IPS DF 6.9 (cell line): ENCODE measurements around the gene PRDX3.

Experiments
- DNase-seq: peaks from one replicate; pipeline ENCODE4 v3.0.0-alpha.2; 2013; ENCODE audit warnings: low read depth, low spot score
- H3K27ac ChIP-seq: one replicate; pipeline ENCODE4 v1.5.1; 2013; ENCODE audit warnings: low read length, control low read depth
- H3K27me3 ChIP-seq: 2 replicates; pipeline ENCODE4 v1.6.1; 2013; ENCODE audit warnings: mild to moderate bottlenecking, low read length; ENCODE audit not compliant: control insufficient read depth, insufficient read depth
- H3K36me3 ChIP-seq: 2 replicates; pipeline ENCODE4 v1.6.1; 2013; ENCODE audit warnings: low read length; ENCODE audit not compliant: control insufficient read depth, insufficient read depth
- H3K4me1 ChIP-seq: 2 replicates; pipeline ENCODE4 v1.6.1; 2013; ENCODE audit warnings: low read length; ENCODE audit not compliant: control insufficient read depth, insufficient read depth
- H3K4me3 ChIP-seq: 2 replicates; pipeline ENCODE4 v1.5.1; 2013; ENCODE audit warnings: mild to moderate bottlenecking, low read length
- H3K9me3 ChIP-seq: 2 replicates; pipeline ENCODE4 v1.6.1; 2013; ENCODE audit warnings: low read length, inconsistent platforms; ENCODE audit not compliant: control insufficient read depth, insufficient read depth
- WGBS: extraction: QIAGEN DNeasy Blood & Tissue Kit; methylation state at CpG from one replicate; pipeline ENCODE4 v1.1.7; 2013; ENCODE audit warnings: mixed read lengths, missing lambda C conversion rate; ENCODE audit not compliant: insufficient read length, insufficient coverage; 5-methylcytosine and 5-hydroxymethylcytosine counted together

Gene PRDX3

DNA sequence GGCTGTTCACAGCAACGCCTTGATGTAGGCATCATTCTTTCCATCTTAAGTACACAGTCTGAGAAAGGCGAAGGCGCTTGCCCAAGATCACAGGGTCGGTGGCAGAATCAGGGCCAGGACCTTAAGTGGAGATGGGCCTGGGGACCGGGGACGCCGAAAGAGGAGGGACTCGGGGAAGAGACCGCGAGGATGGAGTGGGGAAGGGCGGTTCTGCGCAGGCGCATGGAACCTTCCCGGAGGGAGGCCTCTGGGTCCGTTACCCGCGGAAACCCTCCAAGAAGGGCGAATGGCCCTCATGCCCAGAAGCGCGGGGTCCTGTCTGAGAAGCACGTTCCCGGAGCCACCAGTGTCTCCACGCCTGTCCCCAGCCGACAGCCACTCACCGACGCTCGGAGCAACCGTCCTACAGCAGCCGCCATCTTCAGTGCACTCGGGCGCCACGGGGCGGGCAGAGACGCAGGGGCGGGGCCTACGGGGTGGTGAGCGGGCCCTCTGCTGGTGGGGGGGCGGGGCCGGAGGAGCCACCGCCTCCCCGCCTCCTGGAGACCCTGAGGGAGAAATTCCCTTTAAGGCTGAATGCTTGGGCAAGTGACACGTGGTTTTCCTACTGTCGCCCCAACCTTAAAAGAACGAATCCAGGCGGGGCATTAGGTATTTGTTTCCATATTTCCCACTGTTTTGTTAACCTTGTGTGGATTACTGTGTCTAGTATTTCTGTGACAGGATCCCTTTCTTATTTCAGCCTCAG, at the start of gene PRDX3:
TSS of gene PRDX3 (minus strand) at position 441 of the 748 bp plus-strand sequence. CDS start at position 419, 22 bp downstream.
- no peak within 1 kb of the TSS for H3K27ac ChIP-seq
- H3K9me3 ChIP-seq, result no peaks in the 10 kb centered on the region
- H3K4me3 ChIP-seq, result peak within 1 kb of the TSS; percentile 81
- H3K36me3 ChIP-seq, result peaks cover 10% of the 10 kb centered on the region; the same call in 1 of the 2 replicates
- H3K27me3 ChIP-seq, result no peaks in the 10 kb centered on the region
- DNase-seq, result peak; percentile 78
- no peaks in the 10 kb centered on the region for H3K4me1 ChIP-seq
- WGBS, result no CpG with 5 or more reads among the region's 45 CpGs

DNA sequence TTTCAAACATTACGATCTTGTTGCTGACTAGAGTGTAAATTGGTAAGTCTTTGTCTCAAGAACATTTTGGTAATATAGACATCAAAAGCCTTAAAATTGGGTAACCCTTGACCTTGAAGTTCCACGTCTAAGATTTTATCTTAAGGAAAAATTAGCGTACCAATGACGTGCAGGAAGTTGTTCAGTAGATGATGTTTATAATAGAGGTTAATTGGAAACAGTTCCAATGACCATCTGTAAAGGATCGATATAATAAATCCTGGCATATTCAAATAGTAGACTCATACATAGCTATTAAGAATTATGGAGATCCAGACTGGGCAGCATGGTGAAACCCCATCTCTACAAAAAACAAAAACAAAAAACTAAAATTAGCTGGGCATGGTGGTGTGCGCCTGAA, 49.2 kb upstream of the PRDX3 start:
- no peaks in the 10 kb centered on the region for H3K4me1 ChIP-seq
- no CpG with 5 or more reads among the region's 6 CpGs for WGBS

DNA sequence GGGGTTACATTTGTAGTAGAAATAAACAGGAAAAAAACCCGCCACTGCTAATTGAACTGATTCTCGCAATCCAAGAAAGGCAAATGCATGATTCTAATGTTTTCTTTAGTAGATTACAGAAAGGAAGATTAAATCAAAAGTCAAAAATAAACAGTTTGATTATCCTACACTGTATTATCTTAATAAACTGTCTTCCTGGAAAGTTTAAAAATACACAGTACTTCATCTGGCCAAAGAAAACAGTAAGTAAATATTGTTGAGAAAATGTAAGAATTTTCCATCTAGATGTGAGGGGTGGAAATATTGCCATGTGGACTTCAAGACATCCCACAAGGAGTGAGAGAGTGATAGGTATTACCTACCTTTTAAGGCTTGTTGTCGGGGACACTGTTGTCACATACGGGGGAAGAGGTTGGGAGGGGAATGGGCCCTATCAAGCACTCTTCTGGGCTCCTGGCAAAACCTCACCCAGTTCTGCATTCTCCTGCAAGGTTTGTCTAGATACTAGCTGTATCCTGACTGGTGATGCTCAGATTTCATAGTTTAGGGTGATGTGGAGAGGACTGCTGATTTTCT, 46.6 kb upstream of the PRDX3 start:
- H3K4me3 ChIP-seq, result no peak overlapping the region
- no peaks in the 10 kb centered on the region for H3K36me3 ChIP-seq
- H3K27me3 ChIP-seq, result no peaks in the 10 kb centered on the region
- 0 out of 2 replicates have a peak, but pooled peaks cover 2% of the 10 kb centered on the region for H3K4me1 ChIP-seq
- no CpG with 5 or more reads among the region's 4 CpGs for WGBS
- no peak for DNase-seq
- H3K9me3 ChIP-seq, result no peaks in the 10 kb centered on the region
- no peak overlapping the region for H3K27ac ChIP-seq

More for the DNA sequence above, 49.2 kb upstream of the PRDX3 start:
- Histone ChIP-seq H3K27ac (no peak overlapping the region), H3K36me3 (no peaks in the 10 kb centered on the region), H3K27me3 (no peaks in the 10 kb centered on the region), H3K9me3 (no peaks in the 10 kb centered on the region), H3K4me3 (no peak overlapping the region)
- no peak for DNase-seq

DNA sequence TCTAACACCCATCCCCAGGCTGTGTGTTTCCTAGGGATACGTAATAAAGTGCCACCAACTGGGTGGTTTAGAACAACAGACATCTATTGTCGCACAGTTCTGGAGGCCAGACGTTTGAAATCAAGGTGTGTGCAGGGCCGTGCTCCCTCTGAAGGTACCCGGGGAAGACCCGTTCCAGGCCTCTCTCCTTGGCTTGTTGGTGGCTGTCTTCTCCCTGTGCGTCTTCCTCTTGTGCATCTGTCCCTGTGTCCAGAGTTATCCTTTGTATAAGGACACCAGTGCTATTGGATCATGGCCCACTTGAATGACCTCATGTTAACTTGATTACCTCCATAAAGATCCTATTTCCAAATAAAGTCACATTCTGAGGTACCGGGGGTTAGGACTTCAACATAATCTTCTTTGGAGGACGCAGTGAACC, 44.4 kb upstream of the PRDX3 start:
- no peak for DNase-seq
- Histone ChIP-seq H3K27me3 (no peaks in the 10 kb centered on the region), H3K36me3 (no peaks in the 10 kb centered on the region), H3K4me3 (no peak overlapping the region), H3K27ac (no peak overlapping the region), H3K4me1 (peaks cover 3% of the 10 kb centered on the region; the same call in 1 of the 2 replicates), H3K9me3 (no peaks in the 10 kb centered on the region)
- no CpG with 5 or more reads among the region's 9 CpGs for WGBS

GRCh38 chr10:119222537-119222936, 43.9 kb upstream of the PRDX3 start:
- Histone ChIP-seq H3K27me3 (no peaks in the 10 kb centered on the region), H3K4me3 (no peak overlapping the region), H3K27ac (no peak overlapping the region), H3K9me3 (no peaks in the 10 kb centered on the region), H3K4me1 (peaks cover 4% of the 10 kb centered on the region; the same call in 1 of the 2 replicates), H3K36me3 (no peaks in the 10 kb centered on the region)
- no CpG with 5 or more reads among the region's 9 CpGs for WGBS
- DNase-seq, result no peak

DNA sequence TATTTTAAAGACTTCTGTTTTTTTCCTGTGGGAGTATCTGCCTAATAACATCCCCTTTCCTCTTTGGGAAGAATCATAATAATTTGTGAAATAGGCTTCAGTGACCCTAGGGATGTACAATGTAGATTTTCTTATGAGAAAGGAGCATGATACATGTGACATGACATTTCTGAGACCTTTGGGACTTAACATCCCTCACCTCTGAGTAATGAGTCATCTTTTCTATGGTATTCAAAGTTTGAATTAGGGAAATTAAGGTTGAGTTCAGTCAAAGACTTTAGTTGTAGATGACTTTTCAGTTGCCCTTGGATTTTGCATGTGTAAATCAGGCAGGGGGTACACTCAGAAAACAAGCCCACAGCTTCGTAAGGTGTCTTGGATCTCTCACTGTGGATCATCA, 43.1 kb upstream of the PRDX3 start:
- no peaks in the 10 kb centered on the region for H3K36me3 ChIP-seq
- no peak for DNase-seq
- H3K27ac ChIP-seq, result no peak overlapping the region
- H3K27me3 ChIP-seq, result no peaks in the 10 kb centered on the region
- H3K4me3 ChIP-seq, result no peak overlapping the region
- no peaks in the 10 kb centered on the region for H3K9me3 ChIP-seq
- no CpG with 5 or more reads among the region's 1 CpG for WGBS
- H3K4me1 ChIP-seq, result peaks cover 4% of the 10 kb centered on the region; the same call in 1 of the 2 replicates

GRCh38 chr10:119221201-119221600, 42.6 kb upstream of the PRDX3 start:
- no CpG with 5 or more reads among the region's 4 CpGs for WGBS
- Histone ChIP-seq H3K27me3 (no peaks in the 10 kb centered on the region), H3K4me3 (no peak overlapping the region), H3K36me3 (no peaks in the 10 kb centered on the region), H3K9me3 (no peaks in the 10 kb centered on the region), H3K27ac (no peak overlapping the region), H3K4me1 (peaks cover 4% of the 10 kb centered on the region; the same call in 1 of the 2 replicates)
- DNase-seq, result no peak

DNA sequence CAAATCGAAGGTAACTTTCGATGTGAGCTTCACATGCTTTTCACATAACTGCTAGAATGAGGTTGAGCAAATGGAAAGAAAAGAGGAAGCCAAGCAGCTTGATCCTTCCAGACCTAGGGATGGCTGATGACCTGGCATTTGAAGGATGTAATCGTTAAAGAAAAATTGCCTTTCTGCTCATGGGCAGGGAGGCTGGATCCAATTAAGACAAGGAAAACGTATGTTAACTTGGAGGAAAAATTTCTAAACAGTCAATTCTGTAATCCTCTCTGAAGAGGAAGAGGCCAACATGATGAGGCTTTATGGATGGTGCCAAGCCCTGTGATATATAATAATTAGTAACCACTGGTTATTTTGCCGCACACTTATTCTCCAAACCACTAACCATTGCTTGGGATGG, 41.3 kb upstream of the PRDX3 start:
- Histone ChIP-seq H3K4me3 (no peak overlapping the region), H3K36me3 (no peaks in the 10 kb centered on the region), H3K27me3 (no peaks in the 10 kb centered on the region), H3K9me3 (no peaks in the 10 kb centered on the region), H3K27ac (no peak overlapping the region), H3K4me1 (peaks cover 4% of the 10 kb centered on the region; the same call in 1 of the 2 replicates)
- no CpG with 5 or more reads among the region's 5 CpGs for WGBS
- no peak for DNase-seq

GRCh38 chr10:119217991-119218490, 39.4 kb upstream of the PRDX3 start:
- Histone ChIP-seq H3K27ac (no peak overlapping the region), H3K4me1 (peaks cover 4% of the 10 kb centered on the region; the same call in 1 of the 2 replicates), H3K4me3 (no peak overlapping the region), H3K9me3 (no peaks in the 10 kb centered on the region), H3K27me3 (no peaks in the 10 kb centered on the region), H3K36me3 (no peaks in the 10 kb centered on the region)
- WGBS, result no CpG with 5 or more reads among the region's 4 CpGs
- DNase-seq, result no peak

DNA sequence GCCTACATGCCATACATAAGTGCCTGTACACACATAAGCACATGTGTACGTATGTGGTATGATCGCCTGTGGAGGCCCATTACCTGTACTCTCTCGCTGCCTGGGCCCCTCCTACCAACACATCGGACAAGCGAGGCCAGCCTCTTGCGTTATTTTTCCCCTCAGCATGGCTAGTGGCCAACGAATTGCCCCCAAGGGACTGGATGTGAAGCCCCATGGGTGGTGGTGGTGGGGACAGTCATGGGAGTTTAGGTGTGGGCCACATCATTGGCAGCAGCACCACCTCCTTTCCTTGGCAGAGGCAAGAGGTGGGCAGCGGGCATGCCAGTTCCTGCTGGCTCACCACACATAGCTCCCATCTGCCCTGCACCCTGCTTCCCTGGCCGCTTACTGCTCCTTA, 38.8 kb upstream of the PRDX3 start:
- Histone ChIP-seq H3K36me3 (no peaks in the 10 kb centered on the region), H3K4me1 (peaks cover 4% of the 10 kb centered on the region; the same call in 1 of the 2 replicates), H3K27ac (no peak overlapping the region), H3K27me3 (no peaks in the 10 kb centered on the region), H3K4me3 (no peak overlapping the region), H3K9me3 (no peaks in the 10 kb centered on the region)
- DNase-seq, result no peak
- no CpG with 5 or more reads among the region's 9 CpGs for WGBS
